NB4 (cell line): Measurements from ENCODE around the gene CAMSAP1.

Source experiments
- CTCF ChIP-seq: IDR thresholded peaks from one replicate; pipeline ENCODE4 v1.5.1; 2012; ENCODE audit warnings: low read depth, low read length
- MAX ChIP-seq: IDR thresholded peaks from 2 replicates; pipeline ENCODE4 v1.6.1; 2011; ENCODE audit warnings: low read depth, low read length
- MYC ChIP-seq: IDR thresholded peaks from 2 replicates; pipeline ENCODE4 v1.6.1; 2011; ENCODE audit warnings: low read depth, low read length
- POLR2A ChIP-seq: IDR thresholded peaks from 2 replicates; pipeline ENCODE4 v1.6.1; 2011; ENCODE audit warnings: mild to moderate bottlenecking; ENCODE audit not compliant: insufficient read length; ENCODE audit errors: extremely low read depth

GRCh38 chr9:135883410-135884089 lies 23.8 kb downstream of the CAMSAP1 start:
- TF ChIP-seq CTCF (no peak), POLR2A (no peak), MAX (no peak), MYC (no peak)
